ENCODE results near the gene ANKS1A.

The ANKS1A gene

DNA sequence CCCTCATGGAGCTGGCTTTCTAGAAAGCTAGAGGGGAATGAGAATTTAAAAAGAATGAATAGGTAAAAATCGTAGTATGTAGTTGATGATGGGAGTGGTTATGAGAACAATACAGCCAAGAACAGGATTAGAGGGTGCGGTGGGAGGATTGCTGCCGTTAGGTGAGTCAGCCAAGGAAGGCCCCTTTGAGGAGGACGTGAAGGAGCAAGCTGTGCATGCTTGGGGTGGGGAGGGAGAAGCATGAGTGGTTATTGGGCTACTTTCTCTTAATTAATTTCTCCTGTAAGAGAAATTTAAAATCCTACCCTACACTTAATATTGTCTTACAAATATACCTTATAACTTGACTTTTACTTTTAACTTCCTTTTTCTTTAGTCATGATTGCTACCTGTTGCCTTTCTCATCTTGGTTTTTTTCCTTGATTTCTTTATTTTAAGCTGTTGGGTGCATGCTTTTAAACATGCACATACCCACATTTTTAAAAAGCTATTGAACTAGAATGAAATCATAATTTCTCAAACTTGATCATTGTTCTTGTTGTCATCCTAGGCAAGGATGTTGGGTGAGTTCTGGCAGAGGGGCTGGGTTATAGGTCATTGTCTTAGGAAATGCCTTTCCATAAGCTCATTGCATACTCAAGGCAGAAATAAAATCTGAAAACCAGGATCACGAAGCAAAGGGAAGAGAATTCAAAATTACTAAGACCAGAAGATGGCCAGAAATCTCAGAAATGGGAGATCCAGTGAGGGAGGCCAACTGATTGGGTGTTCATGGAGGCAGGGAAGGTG is 137.6 kb downstream of the ANKS1A start:
- DNase-seq: no peak

DNA sequence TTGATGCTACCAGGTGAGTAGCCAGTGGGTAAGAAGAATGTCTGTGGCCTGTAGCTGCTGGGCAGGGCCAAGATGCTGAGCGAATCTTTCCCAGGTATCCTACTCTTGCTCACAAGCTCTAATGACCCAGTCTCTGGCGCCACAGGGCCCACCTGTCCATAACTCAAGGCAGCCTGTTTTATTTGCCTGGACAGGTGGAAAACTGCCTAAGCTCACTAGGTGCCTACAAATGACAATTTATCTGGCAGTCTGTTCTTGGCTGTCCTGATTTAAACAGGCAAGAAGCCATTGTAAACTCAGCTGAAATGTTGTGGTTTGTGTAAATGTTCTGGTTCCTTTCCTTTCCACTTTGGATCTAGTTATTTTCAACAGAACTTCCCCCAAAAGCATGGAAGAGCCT is 138.8 kb downstream of the ANKS1A start:
- DNase-seq: no peak

DNA sequence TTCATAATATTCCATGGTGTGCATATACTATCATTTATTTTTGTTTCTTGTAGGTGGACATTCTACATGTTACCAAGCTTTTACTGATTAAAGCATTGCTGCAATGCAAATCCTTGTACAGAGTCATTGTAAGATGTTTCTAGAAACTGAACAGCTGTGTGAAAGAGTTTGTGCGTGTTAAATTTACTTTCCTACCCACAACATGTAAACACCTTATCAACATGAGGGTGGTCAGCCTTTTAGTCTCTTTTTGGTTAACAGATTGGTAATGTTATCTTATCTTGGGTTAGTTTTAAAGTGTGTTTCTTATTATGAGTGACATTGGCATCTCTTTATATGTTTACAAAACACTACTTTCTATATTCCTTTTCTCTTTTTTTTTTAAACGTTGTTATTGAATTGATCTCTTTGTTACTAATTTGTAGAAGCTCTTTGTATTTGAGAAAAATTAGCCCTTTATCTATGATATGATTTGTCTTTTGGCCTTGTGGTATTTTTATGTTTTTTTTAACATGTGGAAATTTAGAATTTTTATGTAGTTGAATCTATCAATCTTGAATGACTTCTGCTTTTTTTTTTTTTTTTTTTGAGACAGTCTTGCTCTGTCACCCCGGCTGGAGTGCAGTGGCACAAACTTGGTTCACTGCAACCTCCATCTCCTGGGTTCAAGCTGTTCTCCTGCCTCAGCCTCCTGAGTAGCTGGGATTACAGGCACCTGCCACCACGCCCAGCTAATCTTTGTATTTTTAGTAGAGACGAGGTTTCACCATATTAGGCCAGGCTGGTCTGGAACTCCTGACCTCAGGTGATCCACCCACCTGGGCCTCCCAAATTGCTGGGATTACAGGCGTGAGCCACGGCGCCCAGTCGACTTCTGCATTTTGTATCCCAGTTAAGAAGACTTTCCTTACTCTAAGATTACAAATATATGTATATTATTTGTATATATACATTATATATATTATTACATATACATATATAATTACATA is 140.0 kb downstream of the ANKS1A start:
- DNase-seq: no peak

DNA sequence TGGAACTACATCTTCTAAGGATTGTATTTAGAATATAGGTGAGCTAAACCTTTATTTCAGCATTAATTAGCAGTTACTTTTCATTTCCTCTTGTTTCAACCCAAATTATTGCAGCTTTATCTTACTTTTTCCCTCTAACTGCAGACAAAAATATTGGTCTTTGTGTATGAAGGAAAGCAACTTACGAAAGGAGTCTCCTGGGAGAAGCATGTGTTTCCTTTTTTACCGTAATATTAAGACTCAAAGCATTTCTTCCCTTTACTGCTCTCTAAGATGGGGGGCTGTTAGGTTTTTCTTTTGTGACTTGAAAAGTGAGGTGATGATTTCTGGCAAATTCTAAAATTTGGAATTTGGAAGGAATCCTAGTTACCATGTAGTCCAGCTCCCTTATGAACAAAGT is 141.0 kb downstream of the ANKS1A start:
- no peak for DNase-seq

DNA sequence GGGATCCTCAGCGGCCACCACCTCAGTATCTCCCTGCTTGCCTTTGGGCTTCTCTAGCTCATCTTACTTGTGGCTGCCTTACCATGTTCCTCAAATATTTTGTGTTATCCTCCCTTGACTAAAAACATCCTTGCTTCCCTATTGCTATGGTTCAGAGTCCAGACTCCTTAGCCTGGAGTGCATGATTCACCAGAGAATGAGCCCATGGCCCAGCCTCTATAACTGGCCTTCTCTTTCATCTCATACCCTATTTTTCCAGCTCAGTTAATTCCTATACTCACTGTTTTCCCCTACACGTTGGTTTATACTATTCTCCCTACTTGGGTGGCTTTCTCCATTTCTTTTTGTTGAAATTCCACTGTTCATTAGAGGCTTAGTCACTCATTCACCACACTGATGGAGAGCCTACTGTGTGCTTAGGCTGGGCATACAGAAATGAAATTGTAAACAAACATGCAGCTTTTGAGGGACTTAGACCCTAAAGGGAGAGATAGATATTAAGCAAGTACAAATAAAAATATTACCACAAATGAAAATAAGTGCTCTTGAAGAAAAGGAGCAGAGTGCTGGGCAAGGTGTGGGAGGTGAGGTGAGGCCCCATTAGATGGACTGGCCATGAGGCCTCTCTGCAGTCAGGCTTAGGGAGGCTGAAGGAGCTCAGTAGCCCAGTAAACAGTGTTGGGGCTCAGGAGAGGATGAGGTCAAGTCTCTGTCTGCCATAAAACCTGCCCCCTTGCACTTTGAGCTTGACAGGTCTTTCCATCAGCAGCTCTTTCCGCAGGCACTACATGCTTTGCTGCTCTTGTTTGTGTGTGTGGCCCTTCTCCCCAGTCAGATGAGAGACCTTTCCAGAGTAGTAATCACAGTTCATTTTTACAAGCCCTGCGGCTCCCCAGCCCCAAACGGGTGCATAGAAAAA is 142.8 kb downstream of the ANKS1A start:
- DNase-seq: no peak

DNA sequence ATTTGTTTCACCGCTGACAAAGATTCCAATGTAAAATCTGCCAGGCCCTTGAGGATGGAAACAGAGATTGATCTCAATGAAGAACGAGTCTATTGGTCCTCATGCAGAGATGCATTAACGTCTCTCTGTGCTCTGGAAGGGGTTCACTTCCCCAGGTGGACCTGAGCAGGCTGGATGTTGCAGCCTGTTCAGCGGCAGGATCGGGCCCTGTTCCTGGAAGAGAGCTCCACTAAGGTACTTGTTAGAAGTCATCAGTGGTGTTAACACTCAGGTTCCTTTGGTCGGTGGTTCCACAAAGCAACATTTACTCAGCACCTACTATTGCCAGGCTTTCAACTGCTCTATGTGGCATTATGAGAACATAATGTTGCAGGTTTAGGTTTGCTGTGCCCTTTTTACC is 144.6 kb downstream of the ANKS1A start:
- DNase-seq: no peak

DNA sequence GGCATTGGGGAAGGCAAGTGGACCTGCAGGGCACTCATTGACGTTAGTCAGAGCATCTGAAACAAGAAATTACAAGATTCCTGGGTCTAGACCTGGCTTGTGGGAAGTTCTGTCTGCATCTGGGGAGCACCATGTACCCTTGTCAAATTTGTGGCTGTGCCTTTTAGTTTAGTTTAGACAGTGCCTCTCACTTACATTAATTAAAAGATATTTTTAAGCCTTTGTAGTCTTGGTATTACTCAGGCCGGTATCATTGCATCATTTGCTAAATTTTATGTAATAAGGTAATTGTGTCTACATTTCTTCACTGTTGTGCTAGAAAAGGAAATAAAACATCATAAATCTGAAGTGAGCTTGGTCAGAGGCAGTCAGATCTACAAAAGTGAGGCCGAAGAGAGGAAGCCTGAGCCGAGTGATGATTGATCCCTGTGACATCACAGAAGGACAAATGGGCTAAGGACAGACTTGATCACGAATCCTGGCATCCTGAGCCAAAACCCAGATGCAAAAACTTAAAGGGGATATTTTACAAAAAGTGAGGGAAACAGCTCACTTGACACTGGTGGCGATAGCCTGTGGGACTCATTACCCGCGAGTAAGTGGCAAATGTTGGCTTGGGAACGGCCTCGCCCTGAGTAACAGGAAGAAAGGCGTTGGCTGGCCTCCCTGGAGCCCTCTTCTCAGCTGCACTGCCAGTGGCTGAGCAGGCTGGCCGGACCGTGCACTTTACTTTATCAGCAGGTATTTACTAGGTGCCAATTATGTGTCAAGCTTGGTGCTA is 145.5 kb downstream of the ANKS1A start:
- DNase-seq: peak; percentile 68

DNA sequence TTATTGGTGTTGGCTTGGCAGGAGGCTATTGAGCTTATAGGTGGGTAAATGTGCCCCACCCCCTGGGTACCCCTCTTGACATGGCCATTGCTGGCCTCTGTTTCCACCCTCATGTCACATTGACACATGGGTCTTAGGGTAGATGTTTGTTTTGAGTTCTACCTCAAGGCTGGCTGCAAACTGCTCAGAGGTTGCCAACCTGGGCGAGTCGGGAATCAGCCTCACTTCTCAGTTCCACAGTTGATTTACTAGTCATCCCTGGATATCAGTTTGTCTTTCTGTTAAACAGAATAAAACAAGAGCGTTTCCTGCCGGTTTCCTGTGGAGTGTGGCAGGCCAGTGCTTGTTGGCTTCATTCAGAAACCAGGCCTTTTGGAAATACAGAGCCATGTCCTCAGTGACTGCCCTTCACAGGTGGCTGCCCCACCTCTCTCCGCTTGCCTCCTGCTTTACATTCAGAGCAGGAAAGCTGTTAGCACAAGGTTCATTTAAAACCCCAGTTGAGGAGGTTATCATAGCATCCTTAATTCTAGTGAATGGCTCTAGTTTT is 146.5 kb downstream of the ANKS1A start:
- DNase-seq: no peak

DNA sequence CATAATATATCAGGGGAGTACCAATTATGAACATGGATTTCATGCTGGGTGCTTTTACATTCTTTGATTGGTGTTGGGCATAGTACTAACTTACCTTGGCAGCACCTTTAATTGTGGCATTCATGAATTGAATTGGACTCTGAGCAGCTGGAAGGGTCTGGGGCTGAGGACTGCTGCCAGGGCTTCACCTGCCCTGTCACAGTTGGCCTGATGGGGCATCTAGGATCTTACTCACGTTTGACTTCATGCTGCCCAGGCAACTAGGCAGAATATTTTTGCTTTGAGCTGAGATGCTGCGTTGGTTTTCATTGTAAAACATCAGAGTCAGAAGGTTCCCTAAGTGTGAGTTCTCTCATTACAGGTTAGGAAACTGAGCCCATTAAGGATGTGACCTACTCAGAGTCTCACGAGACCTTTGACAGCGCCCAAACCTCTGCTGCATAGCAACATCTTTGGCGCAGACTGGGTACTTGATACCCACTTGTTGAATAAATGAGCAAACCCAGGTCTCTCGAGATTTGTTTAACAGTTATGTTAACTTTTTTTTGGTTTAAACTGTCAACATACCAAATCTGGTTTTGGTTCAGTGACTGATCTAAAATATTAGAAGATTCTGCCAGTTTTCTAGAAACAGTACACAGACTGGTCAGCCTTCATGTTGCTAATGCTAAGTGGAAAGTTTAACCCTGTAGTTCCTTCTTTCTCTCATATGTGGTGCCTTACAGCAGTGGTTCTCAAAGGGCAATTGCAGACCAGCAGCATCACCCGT is 147.2 kb downstream of the ANKS1A start:
- DNase-seq: no peak

DNA sequence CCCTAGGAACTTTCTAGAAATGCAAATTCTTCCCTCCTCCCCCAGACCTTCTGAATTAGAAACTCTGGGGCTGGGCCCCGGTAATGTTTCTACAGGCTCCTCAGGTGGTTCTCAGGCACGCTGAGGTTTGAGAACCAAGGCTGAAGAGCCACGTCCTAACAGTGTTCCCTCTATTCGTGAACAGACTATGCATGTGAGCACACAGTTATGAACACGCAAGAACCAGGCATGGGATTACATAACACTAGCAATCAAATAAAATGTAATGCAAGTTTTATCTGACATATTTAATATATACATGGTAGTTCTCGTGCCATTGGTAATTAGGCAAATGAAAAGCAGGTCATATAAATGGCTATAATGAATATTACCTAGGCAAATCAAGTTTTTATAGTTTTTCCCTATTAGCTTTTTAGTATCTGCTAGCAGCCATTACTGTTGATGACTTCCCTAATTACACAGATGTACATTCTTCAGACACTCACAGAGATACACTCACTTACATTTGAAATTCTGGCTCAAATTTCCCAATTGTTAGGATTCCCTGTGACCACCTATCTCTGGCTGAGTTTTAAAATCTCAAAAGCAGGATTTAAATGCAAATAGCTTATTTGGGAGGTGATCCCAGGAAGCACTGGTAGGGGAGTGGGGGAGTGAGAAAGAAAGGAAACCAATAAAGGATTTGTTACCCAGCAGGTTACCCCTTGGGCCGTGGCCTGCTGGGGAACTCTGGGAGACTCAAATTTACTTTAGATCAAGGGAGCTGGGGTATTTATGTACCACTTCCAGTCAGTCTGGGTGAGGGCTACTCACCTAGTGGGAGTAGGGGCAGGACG is 148.0 kb downstream of the ANKS1A start:
- DNase-seq: no peak

DNA sequence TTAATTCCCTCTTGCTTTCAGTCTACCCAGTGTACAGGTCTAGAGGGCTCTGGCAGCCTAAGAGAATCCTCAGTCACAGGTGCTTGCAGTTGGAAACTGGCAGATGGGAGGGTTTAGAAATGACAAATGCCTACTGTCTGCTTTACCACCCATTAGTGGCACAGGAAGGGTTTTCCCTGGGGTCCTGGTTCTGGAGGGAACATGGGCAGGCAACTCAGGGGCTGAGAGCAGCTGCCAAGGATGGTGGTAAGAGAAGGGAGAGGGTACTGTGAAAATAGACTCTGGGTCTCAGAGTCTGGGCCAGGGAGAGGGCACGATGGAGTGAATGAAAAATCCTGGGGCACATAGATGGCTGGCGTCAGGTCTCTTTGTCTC is 148.6 kb downstream of the ANKS1A start:
- DNase-seq: no peak

DNA sequence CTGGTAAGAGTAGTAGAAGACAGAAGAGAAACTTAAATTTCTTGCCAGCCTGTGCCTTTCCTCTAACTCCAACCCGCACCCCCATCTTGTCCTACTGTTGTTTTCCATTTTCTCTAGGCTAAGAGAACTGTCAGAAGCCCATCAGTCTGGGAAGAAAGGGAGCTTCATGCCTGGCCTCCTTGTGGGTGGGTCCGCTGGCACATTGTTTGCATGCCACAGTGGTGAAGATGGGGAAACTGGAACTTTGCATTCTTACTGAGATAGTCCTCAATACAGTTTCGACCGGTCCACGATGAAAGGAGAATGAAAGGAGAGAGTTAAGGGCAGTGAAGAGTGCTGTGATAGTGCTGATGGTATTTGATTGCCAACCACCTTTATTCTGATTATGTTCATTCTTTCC is 149.0 kb downstream of the ANKS1A start:
- DNase-seq: no peak

DNA sequence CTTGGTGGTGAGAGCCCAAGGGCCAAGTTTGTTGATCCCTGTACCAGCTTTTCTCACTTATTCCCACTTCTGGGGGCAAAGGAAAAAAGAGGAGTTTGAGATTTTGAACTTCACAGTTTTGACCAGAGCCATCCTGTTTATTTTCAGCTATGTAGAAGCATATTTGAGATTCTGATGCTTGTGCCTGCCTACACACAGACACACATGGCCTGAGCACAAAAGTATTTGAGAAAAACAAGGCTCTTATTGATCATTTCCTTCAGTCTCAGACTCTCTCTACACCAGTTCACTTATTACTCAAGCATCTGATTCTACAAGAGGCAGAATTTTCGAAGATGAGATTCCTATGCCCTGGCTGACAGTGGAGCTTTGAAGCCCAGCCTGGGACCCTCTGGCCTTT is 151.3 kb downstream of the ANKS1A start:
- DNase-seq: no peak

DNA sequence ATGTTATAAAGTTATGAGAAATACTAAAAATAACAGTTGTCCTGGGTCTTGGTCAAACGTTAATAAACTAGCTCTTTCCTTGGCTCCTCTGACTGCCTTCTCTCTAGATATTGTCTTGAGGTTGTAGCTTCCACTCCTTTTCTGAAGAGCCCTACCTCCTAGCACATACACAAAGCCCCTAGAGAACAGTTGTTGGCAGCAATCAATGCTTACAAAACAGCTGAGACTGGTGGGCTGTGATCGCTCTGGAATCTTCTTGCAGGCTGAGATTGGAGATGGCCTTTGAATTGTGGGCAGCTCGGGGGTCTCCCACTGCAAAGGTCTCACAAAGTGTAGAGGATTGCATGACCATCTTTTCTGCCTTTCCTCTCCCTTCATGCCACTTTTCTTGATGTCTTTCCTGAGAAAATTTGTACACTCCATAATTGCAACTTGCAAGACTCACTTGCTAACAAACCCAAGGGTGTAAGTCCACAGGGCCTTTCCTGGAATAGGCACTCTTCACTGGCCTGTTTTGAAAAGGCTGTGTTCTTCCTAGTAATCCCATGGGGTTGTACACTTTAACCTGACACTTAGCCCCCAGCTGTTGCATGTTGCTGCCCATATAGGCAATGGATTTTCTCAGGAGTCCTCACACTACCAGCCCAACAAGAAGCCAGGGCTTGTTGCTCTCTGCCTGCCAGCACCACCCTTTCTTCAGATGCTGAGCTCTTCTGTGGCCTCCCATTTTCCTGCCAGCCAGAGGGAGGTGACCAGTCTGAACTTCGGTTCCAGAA is 152.2 kb downstream of the ANKS1A start:
- no peak for DNase-seq

DNA sequence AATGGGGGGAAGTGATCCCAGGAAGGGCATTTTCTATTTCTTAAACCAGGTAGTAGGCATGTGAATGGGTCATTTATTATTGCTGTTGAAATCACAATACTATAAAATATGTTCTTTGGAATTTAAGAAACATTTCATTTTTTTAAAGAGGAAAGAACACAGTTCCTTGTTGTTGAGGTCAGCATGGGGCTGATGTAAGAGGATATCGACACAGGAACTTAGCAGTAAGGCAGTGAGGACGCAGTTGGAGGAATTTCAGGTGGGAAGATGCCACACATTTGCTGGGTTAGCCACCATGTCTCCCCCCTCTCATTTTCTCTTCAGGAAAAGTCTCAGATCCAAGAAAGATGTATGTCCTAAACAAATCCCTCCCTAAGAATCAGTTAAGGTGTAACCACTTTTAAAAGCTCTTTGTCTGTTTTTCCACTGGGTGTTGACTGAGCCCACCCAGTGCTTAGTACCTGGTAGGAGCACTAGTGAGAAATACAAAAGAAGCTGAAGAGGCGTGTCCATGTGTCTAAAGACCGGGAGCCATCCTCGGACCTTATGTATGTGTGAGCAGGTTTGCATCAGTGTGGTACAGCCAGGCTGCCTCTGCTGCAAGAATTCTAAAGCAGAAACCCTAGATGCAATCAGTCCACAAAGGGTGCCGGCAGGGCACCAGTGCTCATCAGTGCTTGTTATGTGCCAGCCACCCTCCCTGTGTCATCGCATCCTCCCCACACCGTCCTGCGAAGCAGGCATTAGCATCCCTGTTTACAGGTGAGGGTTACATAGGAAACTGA is 153.2 kb downstream of the ANKS1A start:
- no peak for DNase-seq

DNA sequence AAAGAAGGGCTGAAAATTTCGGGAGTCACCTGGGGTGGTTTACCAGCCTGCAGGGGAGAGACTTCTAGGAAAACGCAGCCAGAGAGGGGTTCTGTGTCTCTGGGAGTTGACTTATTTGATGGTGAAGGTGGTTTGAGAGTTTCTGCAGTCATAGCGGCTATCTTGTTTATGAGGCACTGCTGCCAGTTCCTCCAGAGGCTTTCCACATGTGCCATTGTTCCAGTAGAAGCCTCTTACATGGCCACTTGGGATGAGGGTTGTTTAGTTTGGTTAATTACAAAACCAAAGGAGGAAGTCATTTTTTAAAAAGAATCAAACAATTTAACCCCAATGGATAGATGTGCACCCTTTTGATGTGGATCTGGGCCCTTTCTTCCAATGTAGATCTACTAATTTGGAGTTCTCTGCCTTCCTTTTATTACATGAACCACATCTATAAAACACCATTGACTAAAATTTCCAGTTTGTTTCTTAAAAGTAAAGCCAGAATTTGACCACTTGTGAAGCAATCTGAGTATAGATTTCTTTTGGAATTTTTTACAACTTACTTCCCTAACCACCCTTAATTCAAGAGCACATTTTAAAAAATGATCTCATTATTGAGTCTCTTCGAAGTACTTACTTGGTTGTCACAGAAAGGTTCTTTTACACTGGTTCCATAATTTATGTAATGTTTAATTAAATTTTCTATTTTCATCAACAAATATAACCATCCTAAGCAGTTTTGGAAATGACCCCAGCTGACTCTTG is 154.5 kb downstream of the ANKS1A start:
- no peak for DNase-seq

DNA sequence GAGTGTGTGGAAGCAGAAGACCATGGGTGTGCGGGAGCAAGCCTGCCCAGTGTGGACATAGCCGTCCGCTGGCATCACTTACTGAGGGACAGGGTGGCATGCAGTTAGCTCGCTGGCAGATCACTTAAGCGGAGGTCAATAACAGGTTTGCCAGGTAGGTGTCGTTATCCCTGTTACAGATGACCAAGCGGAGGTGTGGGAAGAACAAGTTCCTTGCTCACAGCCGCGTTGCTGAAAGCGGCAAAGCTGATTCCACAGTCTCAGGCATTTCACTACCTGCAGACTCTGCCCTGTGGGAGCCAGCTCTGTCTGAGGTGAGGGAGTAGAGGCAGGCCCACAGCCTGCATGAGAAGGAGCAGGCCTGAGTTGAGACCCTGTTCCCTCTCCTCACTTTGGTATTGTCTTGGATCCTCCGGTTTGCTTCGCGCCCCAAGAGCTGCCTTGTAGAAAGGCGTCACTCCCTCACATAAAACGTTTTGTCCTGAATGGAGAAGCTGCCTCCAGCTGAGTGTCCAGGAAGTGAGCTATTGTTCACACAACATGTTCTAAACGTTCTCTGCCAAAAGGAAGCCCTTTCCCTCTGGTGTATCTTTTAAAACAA is 155.2 kb downstream of the ANKS1A start:
- peak; percentile 44 for DNase-seq

Measured in suppressor macrophage treated with lipopolysaccharide for 4 hours (primary cell).